ENCODE results near the gene DAND5.
"Not testable (repeated sequence)": the region's sequence is repeated elsewhere in the genome, so short reads cannot be mapped to it uniquely, and the experiment has no call there.

The DAND5 gene

DNA sequence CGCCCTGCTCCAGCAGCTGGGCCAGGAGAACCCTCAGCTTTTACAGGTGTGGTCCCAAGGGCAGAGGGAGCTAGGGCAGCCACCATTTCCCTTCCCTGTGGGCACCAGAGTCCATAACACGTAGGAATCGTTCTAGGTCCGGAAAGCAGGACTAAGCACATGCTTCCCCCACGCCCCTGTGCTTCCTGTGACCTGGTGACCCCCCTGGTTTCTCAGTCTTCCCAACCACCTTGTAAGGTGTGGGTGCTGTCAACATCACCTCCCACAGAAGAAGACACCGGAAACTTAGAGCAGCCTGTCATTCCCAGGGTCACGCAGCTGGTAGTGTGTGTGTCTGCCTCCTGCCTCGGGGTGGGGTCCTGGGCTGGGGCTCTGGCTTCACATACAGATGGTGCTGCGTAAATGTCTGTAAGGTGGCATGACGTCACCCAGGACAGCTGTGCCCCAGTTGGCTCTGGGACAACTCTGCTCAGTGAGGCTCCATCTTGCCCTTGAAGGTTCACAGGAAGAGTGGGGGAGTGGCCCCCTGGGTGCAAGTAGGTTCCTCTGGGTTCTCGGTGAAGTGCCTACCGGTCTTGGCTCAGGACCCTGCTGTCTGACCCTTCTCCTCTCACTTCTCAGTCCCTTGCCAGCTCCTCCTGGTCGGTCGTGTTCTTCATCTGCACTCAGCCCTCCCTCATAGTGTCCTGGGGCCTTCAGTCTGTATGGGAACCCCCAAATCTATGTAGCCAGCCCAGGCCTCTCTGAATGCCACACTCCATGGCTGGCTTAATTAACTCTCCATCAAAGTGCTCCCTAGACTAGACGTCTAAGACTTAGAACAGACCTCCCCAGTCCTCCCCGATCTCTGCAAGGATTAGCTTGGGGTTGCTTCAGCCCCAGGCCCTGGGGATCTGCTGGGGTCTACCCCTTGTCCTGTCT, 19.8 kb upstream of the DAND5 start:
- TF ChIP-seq, protein P1, sequence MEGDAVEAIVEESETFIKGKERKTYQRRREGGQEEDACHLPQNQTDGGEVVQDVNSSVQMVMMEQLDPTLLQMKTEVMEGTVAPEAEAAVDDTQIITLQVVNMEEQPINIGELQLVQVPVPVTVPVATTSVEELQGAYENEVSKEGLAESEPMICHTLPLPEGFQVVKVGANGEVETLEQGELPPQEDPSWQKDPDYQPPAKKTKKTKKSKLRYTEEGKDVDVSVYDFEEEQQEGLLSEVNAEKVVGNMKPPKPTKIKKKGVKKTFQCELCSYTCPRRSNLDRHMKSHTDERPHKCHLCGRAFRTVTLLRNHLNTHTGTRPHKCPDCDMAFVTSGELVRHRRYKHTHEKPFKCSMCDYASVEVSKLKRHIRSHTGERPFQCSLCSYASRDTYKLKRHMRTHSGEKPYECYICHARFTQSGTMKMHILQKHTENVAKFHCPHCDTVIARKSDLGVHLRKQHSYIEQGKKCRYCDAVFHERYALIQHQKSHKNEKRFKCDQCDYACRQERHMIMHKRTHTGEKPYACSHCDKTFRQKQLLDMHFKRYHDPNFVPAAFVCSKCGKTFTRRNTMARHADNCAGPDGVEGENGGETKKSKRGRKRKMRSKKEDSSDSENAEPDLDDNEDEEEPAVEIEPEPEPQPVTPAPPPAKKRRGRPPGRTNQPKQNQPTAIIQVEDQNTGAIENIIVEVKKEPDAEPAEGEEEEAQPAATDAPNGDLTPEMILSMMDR (IDR thresholded peaks at IDR 0.05; ENCODE audit: low read depth, low read length, poor library complexity, severe bottlenecking), result no peak
- TF ChIP-seq EZH2phosphoT487 (IDR thresholded peaks at IDR 0.05; ENCODE audit: borderline replicate concordance, low read length), result no peak
- Histone ChIP-seq H3K36me3 (ENCODE audit: control insufficient read depth, low read length) (peaks cover 93% of the 10 kb centered on the region), H3K79me2 (ENCODE audit: control insufficient read depth, low read length) (peaks cover 71% of the 10 kb centered on the region), H3K27me3 (ENCODE audit: control insufficient read depth, low read length) (no peaks in the 10 kb centered on the region), H3K27ac (ENCODE audit: low read depth, low read length) (no peak overlapping the region), H3K9me2 (replicated peaks; ENCODE audit: control insufficient read depth, low read length) (no peaks in the 10 kb centered on the region), H3F3A (ENCODE audit: control insufficient read depth, insufficient read depth) (peaks cover 31% of the 10 kb centered on the region), H3K9me3 (ENCODE audit: control insufficient read depth, insufficient read depth, low read length) (no peaks in the 10 kb centered on the region), H3K4me2 (ENCODE audit: low read length) (no peak overlapping the region), H4K20me1 (ENCODE audit: control insufficient read depth, insufficient read depth, low read depth, low read length) (no peaks in the 10 kb centered on the region; the same call in 1 of the 2 replicates), H3K4me1 (ENCODE audit: control insufficient read depth, low read length) (peaks cover 39% of the 10 kb centered on the region), H3K4me3 (ENCODE audit: low read length) (no peak overlapping the region)

DNA sequence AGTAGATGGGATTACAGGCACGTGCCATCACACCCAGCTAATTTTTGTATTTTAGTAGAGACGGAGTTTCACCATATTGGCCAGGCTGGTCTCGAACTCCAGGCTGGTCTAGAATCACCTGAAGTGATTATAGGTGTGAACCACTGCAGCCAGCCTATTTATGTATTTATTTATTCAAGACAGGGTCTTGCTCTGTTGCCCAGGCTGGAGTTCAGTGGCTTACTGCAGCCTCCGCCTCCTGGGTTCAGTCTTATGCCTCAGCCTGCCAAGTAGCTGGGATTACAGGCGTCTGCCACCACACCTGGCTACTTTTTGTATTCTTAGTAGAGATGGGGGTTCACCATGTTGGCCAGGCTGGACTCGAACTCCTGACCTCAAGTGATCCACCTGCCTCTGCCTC, 17.3 kb upstream of the DAND5 start:
- H4K20me1 ChIP-seq (ENCODE audit: control insufficient read depth, insufficient read depth, low read depth, low read length); H3K27me3 ChIP-seq (ENCODE audit: control insufficient read depth, low read length); H3K4me3 ChIP-seq (ENCODE audit: low read length); H3K9me2 ChIP-seq (replicated peaks; ENCODE audit: control insufficient read depth, low read length); H3K27ac ChIP-seq (ENCODE audit: low read depth, low read length); H3K4me2 ChIP-seq (ENCODE audit: low read length); H3K9me3 ChIP-seq (ENCODE audit: control insufficient read depth, insufficient read depth, low read length): not testable (repeated sequence)
- H3K79me2 ChIP-seq (ENCODE audit: control insufficient read depth, low read length), result peaks cover 81% of the 10 kb centered on the region
- H3K4me1 ChIP-seq (ENCODE audit: control insufficient read depth, low read length), result peaks cover 42% of the 10 kb centered on the region
- peaks cover 94% of the 10 kb centered on the region for H3K36me3 ChIP-seq (ENCODE audit: control insufficient read depth, low read length)
- H3F3A ChIP-seq (ENCODE audit: control insufficient read depth, insufficient read depth), result peaks cover 31% of the 10 kb centered on the region

DNA sequence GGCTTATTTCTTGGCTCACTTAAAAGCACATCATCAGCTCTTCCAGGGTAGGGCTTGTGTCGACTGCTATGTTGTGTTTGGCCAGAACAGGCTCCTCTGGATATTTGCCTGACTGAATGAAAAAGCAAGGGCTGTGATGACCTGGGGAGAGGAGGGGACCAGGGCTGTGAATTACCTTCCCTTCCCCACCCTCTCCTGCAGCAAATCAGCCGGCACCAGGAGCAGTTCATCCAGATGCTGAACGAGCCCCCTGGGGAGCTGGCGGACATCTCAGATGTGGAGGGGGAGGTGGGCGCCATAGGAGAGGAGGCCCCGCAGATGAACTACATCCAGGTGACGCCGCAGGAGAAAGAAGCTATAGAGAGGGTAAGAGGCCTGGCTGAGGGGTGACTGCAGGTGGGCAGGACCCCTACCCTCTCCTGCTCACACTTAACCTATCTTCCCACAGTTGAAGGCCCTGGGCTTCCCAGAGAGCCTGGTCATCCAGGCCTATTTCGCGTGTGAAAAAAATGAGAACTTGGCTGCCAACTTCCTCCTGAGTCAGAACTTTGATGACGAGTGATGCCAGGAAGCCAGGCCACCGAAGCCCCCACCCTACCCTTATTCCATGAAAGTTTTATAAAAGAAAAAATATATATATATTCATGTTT, 16.8 kb upstream of the DAND5 start:
- no peak overlapping the region for H3K27ac ChIP-seq (ENCODE audit: low read depth, low read length)
- H3K4me1 ChIP-seq (ENCODE audit: control insufficient read depth, low read length), result peaks cover 36% of the 10 kb centered on the region

More for the DNA sequence above, 16.8 kb upstream of the DAND5 start:
- Histone ChIP-seq H3K36me3 (ENCODE audit: control insufficient read depth, low read length) (peaks cover 88% of the 10 kb centered on the region), H3F3A (ENCODE audit: control insufficient read depth, insufficient read depth) (peaks cover 31% of the 10 kb centered on the region), H3K4me2 (ENCODE audit: low read length) (no peak overlapping the region), H4K20me1 (ENCODE audit: control insufficient read depth, insufficient read depth, low read depth, low read length) (no peaks in the 10 kb centered on the region; the same call in 1 of the 2 replicates), H3K27me3 (ENCODE audit: control insufficient read depth, low read length) (no peaks in the 10 kb centered on the region), H3K4me3 (ENCODE audit: low read length) (no peak overlapping the region), H3K9me2 (replicated peaks; ENCODE audit: control insufficient read depth, low read length) (no peaks in the 10 kb centered on the region), H3K79me2 (ENCODE audit: control insufficient read depth, low read length) (peaks cover 81% of the 10 kb centered on the region), H3K9me3 (ENCODE audit: control insufficient read depth, insufficient read depth, low read length) (no peaks in the 10 kb centered on the region)
- TF ChIP-seq, protein P1 (IDR thresholded peaks at IDR 0.05; ENCODE audit: low read depth, low read length, poor library complexity, severe bottlenecking), result no peak
- no peak for TF ChIP-seq EZH2phosphoT487 (IDR thresholded peaks at IDR 0.05; ENCODE audit: borderline replicate concordance, low read length)
